Stimulated activated CD4-positive, alpha-beta T cell treated with anti-CD3 and anti-CD28 coated beads, Interleukin-2, amount 100 ng/mL, for 24 hours (primary cell): ENCODE data around the gene RGS5.
"Not testable (repeated sequence)": the region's sequence is repeated elsewhere in the genome, so short reads cannot be mapped to it uniquely, and the experiment has no call there.

Experiments used
- DNase-seq, 2 donors: peaks; one replicate each; pipeline ENCODE4 v3.0.0-alpha.2; 2020

RGS5 gene, protein sequence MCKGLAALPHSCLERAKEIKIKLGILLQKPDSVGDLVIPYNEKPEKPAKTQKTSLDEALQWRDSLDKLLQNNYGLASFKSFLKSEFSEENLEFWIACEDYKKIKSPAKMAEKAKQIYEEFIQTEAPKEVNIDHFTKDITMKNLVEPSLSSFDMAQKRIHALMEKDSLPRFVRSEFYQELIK

DNA sequence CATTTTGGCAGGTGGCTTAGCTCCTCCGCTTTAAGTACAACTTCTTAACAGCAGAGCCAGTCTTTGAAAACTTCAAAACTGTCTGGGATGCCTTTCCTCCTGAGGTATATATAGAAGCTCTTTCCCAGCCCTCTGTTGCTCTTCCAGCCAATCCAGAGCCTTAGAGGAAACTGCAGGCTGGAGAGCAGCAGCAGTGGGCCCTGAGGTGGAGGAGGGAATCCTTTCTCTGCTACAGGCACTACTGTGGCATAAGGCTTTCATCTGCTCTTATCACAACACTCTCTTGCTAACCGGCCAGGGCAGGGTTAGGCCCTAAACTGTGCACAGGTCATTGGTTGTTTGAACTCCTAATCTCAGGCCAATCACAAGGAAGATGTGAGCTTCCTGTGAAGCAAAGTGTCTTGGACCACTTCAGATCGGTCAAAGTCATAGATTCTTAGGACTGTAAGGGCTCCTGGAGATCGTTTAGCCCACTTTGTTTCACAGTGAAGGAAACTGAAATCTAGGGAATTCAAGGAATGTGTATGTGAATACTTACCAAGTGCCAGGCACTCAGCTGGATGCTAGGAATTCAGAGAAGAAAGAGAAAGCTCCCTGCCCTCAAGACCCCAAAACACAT is at the start of gene RGS5:
RGS5 (minus strand) TSS at position 84 of the 619 bp plus-strand sequence; CDS start at position 3, 81 bp downstream.
- DNase-seq: no peak

DNA sequence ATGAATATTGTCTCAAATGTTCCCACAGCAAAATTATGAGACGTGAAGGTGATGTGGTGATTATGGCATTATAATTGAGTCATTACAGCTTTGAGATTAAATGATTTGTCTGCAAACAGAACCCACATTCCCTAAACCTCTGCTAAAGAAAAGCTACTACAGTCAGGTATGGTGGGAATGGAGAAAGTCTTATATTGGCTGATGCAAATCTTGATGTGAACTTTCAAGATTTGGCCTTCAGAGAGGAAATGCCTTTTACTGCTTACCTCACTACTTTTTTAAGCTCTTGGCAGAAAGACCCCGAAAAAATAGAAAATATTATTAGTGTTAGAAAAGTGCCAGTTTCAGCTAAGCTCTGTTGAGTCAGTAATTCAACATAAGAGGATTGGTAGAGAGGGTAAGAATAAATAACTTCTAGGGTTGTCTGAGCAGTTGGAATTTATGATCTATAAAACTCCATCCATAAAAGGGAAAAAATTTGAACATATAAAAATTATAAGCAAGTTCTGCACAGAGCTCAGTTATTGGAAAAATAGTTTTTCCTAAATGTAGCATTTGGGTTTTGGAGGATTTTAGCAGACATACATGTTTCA is 47.8 kb upstream of the RGS5 start:
- no peak for DNase-seq

- no peak for DNase-seq
These were observed 45.3 kb upstream of the RGS5 start for GRCh38 chr1:163248064-163248463.

DNA sequence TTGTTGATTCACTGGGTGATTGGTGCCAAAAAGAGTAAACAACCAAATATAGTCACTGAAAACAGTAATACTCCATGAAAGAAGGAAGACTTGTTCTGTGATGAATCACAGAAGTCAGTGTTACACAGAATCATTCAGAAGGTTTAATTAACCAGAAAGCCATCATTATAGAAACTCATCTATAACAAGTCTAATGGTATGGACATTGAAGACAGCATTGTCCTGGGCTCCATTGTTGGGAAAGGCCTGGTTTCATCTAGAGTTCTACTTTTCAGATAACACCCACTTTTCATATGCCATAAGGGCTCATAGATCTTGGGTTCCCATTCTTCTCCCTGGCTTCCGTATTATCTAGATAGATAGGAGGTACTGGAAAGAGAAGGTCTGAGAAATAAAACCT is 41.9 kb upstream of the RGS5 start:
- DNase-seq: not testable (repeated sequence)

GRCh38 chr1:163241746-163242145 is 39.0 kb upstream of the RGS5 start:
- no peak for DNase-seq

DNA sequence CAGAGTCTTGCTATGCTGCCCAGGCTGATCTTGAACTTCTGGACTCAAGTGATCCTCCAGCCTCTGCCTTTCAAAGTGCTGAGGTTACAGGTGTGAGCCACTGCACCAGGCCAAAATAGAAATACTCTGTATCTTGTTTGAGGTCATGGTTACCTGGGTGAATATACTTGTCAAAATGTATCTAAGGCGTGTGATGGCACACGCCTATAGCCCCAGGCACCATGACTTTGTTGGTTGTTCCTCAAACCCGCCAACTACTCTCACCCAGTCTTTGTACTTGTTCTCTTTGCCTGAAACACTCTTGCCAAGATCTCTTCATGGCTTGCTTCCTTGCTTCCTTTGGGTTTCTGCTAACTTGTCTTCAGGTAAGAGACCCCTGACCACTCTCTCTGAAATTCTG is 38.0 kb upstream of the RGS5 start:
- no peak for DNase-seq

DNA sequence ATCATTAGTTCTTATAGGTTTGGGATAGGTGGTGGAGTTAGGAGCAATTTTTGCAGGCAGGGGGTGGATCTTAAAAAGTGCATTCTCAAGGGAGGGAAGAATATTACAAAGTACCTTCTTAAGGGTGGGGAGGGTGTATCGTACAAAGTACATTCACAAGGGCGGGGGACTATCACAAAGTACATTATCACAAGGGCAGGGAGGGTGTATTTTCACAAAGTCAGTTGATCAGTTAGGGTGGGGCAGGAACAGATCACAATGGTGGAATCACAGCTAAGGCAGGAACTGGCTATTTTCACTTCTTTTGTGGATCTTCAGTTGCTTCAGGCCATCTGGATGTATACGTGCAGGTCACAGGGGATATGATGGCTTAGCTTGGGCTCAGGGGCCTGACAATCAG is 30.9 kb upstream of the RGS5 start:
- DNase-seq: not testable (repeated sequence)

DNA sequence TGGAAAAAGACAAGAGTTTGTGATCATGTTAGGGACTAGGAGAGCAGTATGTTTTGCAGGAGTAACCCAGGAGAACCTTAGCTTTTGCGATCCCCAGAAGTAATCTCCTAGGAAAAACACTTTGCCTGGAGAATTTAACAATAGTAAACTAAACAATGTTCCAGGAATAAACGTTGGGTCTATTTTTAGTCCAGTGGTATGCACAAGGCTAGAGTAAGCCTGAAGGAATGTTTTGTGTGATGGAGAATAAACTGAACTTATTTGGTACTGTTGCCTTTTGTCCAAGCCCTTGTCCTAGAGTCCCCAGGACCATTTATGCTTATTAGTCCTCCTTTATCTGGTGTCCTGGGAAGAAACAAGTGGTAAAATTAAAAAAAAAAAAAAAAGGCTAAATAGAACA is 28.7 kb upstream of the RGS5 start:
- DNase-seq: no peak

GRCh38 chr1:163230827-163231226 is 28.1 kb upstream of the RGS5 start:
- no peak for DNase-seq

- not testable (repeated sequence) for DNase-seq
These were observed 25.6 kb upstream of the RGS5 start for GRCh38 chr1:163228271-163228670.

GRCh38 chr1:163227126-163227525 is 24.4 kb upstream of the RGS5 start:
- no peak for DNase-seq

- no peak for DNase-seq
These were observed 10.9 kb upstream of the RGS5 start for GRCh38 chr1:163213626-163214025.

- no peak for DNase-seq
These were observed 9.0 kb upstream of the RGS5 start for GRCh38 chr1:163211667-163212066.

GRCh38 chr1:163205513-163205912 is 2.8 kb upstream of the RGS5 start:
- no peak for DNase-seq

- DNase-seq: no peak
These were observed 845 bp upstream of the RGS5 start for GRCh38 chr1:163203561-163203960.

GRCh38 chr1:163201906-163202305 is 810 bp downstream of the RGS5 start:
- DNase-seq: no peak

DNA sequence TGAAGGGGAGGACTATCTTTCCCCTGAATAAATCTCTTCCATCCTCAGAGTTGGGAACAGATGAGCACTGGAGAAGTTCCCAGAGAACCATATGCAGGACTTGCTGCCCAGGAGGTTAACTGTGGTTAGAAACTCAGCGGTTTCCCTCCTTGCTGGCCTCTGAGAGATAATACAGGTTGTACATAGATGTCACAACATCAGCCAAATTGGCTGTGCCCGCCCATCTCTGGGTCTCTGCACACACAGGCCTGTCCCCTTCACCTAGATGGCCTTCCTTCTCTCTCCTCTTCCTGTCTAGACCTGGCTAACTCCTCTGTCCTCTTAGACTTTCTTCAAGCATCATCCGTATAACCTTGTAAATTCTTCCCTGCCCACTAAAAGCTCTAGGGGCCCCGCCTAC is 5.7 kb downstream of the RGS5 start:
- no peak for DNase-seq

DNA sequence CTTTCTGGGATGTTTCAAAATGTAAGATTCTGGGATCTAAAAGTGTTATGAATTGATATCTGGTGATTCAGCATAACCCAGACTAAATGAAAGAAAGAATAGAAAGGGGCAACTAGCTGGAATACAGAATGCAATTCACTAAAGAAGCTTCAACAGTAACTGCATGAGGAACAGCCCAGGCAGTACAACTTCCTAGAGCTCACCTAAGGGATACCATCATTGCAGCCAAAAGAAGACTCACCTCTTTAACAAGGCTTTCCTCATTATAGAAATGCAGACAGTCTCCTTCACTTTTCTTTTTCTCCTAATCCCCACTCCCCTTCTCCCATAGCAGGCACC is 6.3 kb downstream of the RGS5 start:
- no peak for DNase-seq

DNA sequence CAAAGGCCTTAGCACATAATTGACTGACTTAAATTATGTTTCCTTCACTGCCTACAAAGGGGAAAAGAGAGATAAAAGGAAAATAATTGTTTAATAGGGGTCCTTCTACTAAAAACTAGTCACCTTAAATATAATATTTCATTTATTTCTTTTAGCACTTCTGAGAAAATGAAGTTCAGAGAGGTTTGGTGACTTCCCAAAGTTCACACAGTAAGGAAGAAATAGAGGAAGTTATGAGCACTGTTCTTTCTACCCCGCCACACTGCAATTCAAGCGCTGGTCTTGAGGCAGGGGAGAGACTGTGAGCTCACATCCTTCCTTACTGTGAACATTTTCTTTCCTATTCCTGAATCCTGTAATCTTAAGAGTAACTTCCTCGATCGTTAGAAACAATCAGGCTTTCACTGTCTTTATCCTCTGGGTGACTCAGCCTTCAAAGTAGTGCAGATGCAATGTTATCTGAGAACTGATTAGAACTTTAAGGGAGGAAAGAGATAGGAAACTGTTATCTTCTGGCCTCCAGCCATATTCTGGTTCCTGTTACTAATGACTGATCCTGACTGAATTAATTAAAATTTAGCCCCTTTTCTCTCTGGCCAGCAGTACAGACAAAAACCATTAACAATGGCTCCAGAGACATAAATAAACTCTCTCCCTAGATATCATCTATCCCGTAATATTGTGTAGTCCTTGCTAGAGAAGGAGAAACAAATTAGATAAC is 6.8 kb downstream of the RGS5 start:
- no peak for DNase-seq

- no peak for DNase-seq
These were observed 11.4 kb downstream of the RGS5 start for GRCh38 chr1:163191301-163191700.

- no peak for DNase-seq
These were observed 13.8 kb downstream of the RGS5 start for GRCh38 chr1:163188947-163189346.

DNA sequence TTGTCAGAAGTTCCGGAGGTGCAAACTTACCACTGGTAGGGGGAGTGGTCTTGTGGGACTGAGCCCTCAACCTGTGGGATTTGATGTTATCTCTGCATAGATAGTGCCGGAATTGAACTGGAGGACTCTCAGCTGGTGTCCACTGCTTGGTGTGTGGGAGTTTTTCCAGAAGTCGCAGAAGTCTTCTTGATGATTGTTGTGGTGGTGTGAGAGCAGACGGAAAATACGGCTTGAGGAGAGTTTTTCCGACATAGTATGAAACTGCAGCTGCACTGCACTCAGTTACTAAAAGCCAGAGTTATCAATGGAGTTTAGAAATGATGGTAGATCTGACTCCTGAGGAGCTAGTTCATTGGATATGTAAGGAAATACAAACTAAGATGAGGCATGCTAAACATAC is 14.9 kb downstream of the RGS5 start:
- no peak for DNase-seq

- DNase-seq: no peak
These were observed 15.9 kb downstream of the RGS5 start for GRCh38 chr1:163186862-163187261.

DNA sequence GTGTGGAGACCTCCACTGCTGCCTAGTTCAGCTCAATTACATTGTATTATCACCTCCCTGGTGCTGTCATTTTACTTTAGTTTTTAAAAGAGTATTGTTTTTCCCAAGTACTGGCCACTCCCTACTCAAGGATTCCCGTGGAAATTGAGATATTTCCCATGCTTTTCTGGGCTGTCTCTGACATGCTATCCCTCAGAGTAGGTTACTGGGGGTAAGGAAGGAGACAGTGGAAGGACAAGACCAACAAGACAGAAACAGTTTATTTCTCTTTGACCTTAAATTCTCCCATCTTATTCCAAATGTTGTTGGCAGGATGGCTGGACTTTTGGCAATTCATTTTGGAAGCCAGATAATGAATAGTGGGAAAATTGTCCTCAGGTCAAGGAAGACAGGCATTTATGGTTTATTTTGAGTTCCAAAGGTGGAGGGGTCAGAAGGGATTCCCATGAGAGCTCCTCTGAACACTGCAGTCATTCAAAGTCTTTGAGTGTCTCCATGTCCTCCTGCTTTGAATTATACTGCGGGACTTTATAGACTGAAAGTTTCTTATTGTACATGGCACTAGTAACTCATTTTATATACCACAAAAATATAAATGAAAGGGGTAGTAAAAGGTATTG is 20.3 kb downstream of the RGS5 start:
- no peak for DNase-seq
